ENCODE measurements around the gene C9orf50.
"Not testable (repeated sequence)": the region's sequence is repeated elsewhere in the genome, so short reads cannot be mapped to it uniquely, and the experiment has no call there.

The C9orf50 gene, protein sequence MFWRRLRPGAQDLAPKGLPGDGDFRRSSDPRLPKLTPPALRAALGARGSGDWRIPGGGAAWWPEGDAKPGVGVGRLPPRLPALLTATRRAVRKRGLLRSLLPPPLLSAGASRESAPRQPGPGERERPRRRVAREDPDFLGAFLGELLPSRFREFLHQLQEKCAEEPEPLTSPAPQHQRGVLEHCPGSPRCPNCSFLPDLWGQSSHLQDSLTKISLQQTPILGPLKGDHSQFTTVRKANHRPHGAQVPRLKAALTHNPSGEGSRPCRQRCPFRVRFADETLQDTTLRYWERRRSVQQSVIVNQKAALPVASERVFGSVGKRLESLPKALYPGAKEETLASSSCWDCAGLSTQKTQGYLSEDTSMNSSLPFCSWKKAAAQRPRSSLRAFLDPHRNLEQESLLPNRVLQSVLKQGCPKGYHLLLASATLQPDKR

DNA sequence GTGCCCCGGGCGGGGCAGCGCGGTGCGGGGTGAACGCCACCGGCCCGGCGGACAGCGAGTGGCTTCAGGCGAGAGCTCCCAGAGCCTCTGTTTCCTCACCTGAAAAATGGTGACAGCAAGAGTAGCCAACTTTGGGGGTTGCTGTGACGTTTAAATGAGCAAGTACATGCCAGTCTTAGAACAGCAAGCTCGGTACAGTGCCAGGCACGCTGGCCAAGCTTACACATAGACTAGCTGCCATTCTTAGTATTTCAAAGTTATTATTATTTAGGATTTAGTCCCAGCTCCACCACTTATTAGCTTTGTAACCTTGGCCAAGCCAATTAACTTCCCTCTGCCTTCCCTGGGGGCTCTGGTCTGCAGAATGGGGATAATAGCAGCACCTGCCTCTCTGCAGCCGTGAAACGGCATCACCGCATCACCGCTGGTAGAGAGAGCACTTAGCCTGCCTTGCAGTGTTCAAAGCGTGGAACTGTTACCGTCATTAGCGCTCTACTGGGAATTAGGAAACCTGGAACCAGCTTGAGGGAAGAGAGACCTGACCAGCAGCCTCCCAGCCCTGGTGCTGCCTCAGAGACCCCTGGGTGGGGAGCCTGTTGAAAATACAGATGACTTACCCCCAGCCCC, at the start of gene C9orf50:
C9orf50 (minus strand) TSS at position 433 of the 627 bp plus-strand sequence. CDS start 527 bp downstream, outside the sequence.
- no peak for DNase-seq (ENCODE audit: low read depth in 2 of 2)

GRCh38 chr9:129669946-129670345, 49.0 kb upstream of the C9orf50 start:
- no peak for DNase-seq (ENCODE audit: low read depth in 2 of 2)

- no peak for DNase-seq (ENCODE audit: low read depth in 2 of 2)
These were observed 48.3 kb upstream of the C9orf50 start for GRCh38 chr9:129669141-129669718.

DNA sequence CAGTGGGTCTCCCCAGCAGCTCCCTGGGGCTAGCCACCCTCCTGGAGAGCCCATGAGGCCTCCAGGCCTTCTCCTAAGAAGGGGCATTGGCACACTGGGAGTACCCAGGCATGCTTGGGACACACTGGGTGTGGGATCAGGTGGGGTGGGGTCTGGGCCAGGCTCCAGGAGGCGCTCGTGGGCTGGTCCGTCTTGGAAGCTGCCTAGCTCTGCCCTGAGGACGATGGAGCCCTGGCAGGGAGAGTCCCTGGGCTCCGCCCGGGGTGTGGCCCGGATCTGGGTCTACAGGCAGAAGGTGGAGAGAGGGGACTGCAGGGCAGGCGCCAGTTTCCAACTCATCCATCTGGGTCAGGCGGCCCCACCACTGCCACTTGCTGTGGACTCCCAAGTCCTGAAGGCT, 46.9 kb upstream of the C9orf50 start:
- no peak for DNase-seq (ENCODE audit: low read depth in 2 of 2)

GRCh38 chr9:129667378-129667777, 46.5 kb upstream of the C9orf50 start:
- no peak for DNase-seq (ENCODE audit: low read depth in 2 of 2)

- DNase-seq (ENCODE audit: low read depth in 2 of 2): no peak
These were observed 45.7 kb upstream of the C9orf50 start for GRCh38 chr9:129666575-129666974.

- no peak for DNase-seq (ENCODE audit: low read depth in 2 of 2)
These were observed 45.1 kb upstream of the C9orf50 start for GRCh38 chr9:129665814-129666520.

GRCh38 chr9:129665389-129665775, 44.5 kb upstream of the C9orf50 start, which contains the start of gene PRRX2:
TSS of gene PRRX2 (plus strand) at chr9:129665647. CDS start at chr9:129665868, 221 bp downstream.
- DNase-seq (ENCODE audit: low read depth in 2 of 2): no peak

DNA sequence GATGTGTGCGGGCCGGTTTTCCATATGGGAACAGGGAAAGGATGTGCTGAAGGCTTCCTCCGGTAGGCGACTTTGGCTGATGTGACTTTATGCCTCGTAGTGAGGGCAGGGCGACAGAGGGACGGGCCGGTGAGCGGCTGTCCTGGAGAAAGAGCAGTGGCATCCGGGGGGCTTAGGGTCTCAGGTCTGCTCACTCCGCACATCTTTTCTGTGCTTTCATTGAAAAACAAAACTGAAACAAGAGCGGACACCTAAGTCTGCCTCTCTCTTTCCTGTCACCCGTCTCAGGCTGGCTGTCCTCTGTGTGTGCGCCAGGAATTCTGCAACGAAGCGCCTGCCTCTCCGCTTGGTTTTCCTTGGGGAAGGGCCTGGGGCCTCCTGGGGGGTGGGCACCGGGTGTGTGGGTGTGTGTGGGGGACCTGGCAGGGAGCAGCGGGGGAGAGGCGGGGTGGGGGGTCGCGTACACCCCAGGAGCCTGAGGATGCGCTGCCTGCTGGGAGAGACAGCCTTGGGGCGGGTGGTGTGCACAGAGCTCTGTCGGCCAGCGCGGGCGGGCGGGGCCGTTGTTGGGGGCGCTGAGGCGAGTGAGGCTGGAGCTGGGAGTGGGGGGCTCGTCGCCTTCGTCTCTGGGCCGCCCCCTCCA, 44.0 kb upstream of the C9orf50 start:
- no peak for DNase-seq (ENCODE audit: low read depth in 2 of 2)

GRCh38 chr9:129662239-129662638, 41.3 kb upstream of the C9orf50 start:
- DNase-seq (ENCODE audit: low read depth in 2 of 2): not testable (repeated sequence)

DNA sequence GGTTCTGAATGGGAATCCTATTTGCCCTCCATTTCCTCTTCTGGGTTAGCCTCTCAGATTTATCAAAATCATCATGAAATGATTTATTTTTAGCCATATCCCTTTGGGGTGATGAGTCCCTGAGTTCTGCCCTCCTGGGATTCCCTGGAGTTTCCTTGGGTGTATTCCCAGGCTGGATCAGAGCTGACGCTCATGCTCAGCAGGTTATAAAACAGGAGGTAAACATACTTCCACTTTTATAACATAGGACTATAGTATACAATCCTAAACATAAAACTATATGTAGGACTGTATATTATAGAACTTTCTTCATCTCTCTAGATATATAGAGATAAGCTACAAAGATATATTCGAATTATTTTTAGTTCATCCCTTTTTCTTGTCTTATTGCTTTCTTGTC, 40.1 kb upstream of the C9orf50 start:
- no peak for DNase-seq (ENCODE audit: low read depth in 2 of 2)

GRCh38 chr9:129656795-129657390, 36.0 kb upstream of the C9orf50 start:
- DNase-seq (ENCODE audit: low read depth in 2 of 2): no peak

DNA sequence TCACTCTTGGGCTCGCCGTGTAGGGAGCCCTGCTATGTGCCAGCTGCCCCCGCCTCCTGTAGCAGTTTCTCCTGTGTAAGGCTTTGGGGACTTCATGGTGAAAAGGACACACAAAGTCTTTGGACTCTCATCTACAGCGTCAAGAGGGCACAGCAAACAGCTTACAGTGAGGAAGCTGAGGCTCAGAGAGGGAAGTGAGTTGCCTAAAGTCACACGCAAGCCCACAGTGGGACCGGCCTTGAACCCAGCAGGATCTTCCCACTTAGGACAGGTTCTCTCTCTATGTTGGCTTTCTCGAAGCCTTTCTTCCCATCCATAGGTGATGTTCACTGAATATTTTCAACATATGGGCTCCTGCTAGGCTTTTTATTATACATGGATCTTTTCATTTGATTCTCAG, 34.8 kb upstream of the C9orf50 start:
- DNase-seq (ENCODE audit: low read depth in 2 of 2): no peak

- DNase-seq (ENCODE audit: low read depth in 2 of 2): no peak
These were observed 34.3 kb upstream of the C9orf50 start for GRCh38 chr9:129655154-129655553.

- no peak for DNase-seq (ENCODE audit: low read depth in 2 of 2)
These were observed 33.7 kb upstream of the C9orf50 start for GRCh38 chr9:129654554-129655040.

DNA sequence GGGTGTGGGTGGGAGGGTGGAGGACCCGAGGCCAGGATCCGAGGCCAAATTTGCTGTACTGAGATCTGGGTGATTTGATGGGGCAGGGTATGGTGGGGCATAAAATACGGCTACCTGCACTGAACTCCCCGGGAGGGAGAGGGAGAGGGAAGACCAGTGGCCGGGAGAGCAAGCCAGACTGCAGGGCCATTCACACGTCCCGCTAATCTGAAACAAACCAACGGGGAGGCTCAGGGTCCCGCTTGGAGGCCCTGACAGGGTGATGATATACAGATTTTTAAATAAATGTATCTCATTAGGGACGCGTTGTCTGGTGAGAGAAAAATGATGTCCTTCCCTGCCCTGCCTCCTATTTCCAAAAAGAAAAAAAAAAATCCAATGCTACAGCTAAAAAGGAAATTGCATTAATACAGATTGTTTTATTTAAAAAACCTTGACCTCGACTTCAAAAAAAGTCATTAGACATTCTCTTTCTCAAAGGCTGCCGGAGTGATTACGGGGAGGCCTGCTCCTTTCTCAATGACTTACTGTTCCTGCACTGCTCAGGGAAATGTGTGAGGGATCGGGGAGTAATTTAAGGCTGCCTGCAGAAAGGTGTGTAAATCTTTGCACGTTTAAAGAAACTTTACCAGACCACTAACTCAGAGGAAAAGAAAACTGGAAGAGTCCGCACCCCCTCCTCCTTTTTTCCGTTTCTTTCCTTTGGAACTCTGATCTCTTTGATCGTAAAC, 33.1 kb upstream of the C9orf50 start:
- no peak for DNase-seq (ENCODE audit: low read depth in 2 of 2)

GRCh38 chr9:129650680-129651235, 29.9 kb upstream of the C9orf50 start:
- no peak for DNase-seq (ENCODE audit: low read depth in 2 of 2)

- DNase-seq (ENCODE audit: low read depth in 2 of 2): no peak
These were observed 29.1 kb upstream of the C9orf50 start for GRCh38 chr9:129649726-129650679.

- DNase-seq (ENCODE audit: low read depth in 2 of 2): no peak
These were observed 27.8 kb upstream of the C9orf50 start for GRCh38 chr9:129648764-129649115.

All from stimulated activated CD4-positive, alpha-beta T cell treated with anti-CD3 and anti-CD28 coated beads, Interleukin-15, amount 100 ng/mL, for 48 hours (primary cell).